Prostate gland (tissue), 2 donors: Measurements from ENCODE around the gene NF2. TPM values are rescaled to one million over a fixed set of nuclear protein-coding genes. Genes with fewer than 3 reads are reported as not detected.

Experiments used
- DNase-seq: peaks from one replicate; pipeline ENCODE4 v3.0.0-alpha.2; 2019; ENCODE audit warnings: low spot score
- H3K27ac ChIP-seq, 2 donors: fragments of 200-600 bp; sonication (generic); 2 replicates each; pipeline ENCODE4 v1.5.1; 2017 to 2019
- H3K27me3 ChIP-seq: fragments of 200-600 bp; sonication (generic); replicated peaks from 2 replicates; pipeline ENCODE4 v1.5.1; 2019; ENCODE audit not compliant: insufficient read depth
- H3K36me3 ChIP-seq, 2 donors: fragments of 200-600 bp; sonication (generic); 1 replicate in 1 of 2; 2 replicates in 1 of 2; pipeline versions ENCODE4 v1.5.1 to v1.8.1; 2017 to 2019
- H3K4me1 ChIP-seq: fragments of 200-600 bp; sonication (generic); replicated peaks from 2 replicates; pipeline ENCODE4 v1.5.1; 2019
- H3K4me3 ChIP-seq, 2 donors: fragments of 200-600 bp; sonication (generic); 2 replicates each; pipeline ENCODE4 v1.5.1; 2017 to 2019
- H3K9me3 ChIP-seq: fragments of 200-600 bp; sonication (generic); 2 replicates; pipeline ENCODE4 v1.5.1; 2017
- CTCF ChIP-seq, 4 experiments: fragments of 200-600 bp in 2 of 4; fragments of 450-650 bp in 2 of 4; sonication (generic) in 2 of 4; IDR thresholded peaks; 1 replicate in 3 of 4; 2 replicates in 1 of 4; pipeline ENCODE4 v1.5.1; 2016 to 2019; ENCODE audit warnings: antibody characterized with exemption in 4 of 4, mild to moderate bottlenecking in 2 of 4, moderate library complexity in 2 of 4
- POLR2A ChIP-seq: fragments of 450-650 bp; IDR thresholded peaks from one replicate; pipeline ENCODE4 v1.6.1; 2016; ENCODE audit warnings: antibody characterized with exemption, mild to moderate bottlenecking
- POLR2AphosphoS5 ChIP-seq: sonication (generic); formaldehyde crosslinking; IDR thresholded peaks from one replicate; pipeline ENCODE4 v1.6.1; 2017; ENCODE audit warnings: antibody characterized with exemption
- WGBS: methylation state at CpG from one replicate; pipeline ENCODE4 v1.1.5; 2018; 5-methylcytosine and 5-hydroxymethylcytosine counted together
- intact Hi-C: fragments of 100-400 bp; cut with DNase I; formaldehyde crosslinking; loops from one replicate; pipeline ENCODE4 v1.14.2; 2022
- total RNA-seq, 2 donors: library from RNA; depleted of rRNA; stranded (reverse); fragments of >200 nt; gene quantifications; one replicate each; pipeline ENCODE4 v1.1.0, GENCODE V29; 2016

The NF2 gene
- total RNA-seq, 2 donors from 2014 or later: 32.3 to 34.7 TPM

- Histone ChIP-seq H3K4me1 (no peaks in the 10 kb centered on the region), H3K9me3 (no peaks in the 10 kb centered on the region), H3K27ac (no peak overlapping the region), H3K36me3 (no peaks in the 10 kb centered on the region), H3K27me3 (no peaks in the 10 kb centered on the region), H3K4me3 (no peak overlapping the region)
- WGBS: 81% methylated on average over 6 of the region's 6 CpGs
- TF ChIP-seq POLR2AphosphoS5 (no peak), POLR2A (no peak), CTCF (IDR thresholded peaks at IDR 0.05) (no peak)
- intact Hi-C loops: no loop called here
- DNase-seq: no peak
Observed at GRCh38 chr22:29732883-29733282, 129.4 kb downstream of the NF2 start.

- no peaks in the 10 kb centered on the region for H3K36me3 ChIP-seq
- intact Hi-C loops: no loop called here
- 36% methylated on average over 19 of the region's 19 CpGs for WGBS
- no peaks in the 10 kb centered on the region for H3K27me3 ChIP-seq
- no peak overlapping the region for H3K4me3 ChIP-seq
- DNase-seq: peak; percentile 47
- H3K27ac ChIP-seq: no peak overlapping the region
- H3K9me3 ChIP-seq: no peaks in the 10 kb centered on the region
- H3K4me1 ChIP-seq: no peaks in the 10 kb centered on the region
- TF ChIP-seq POLR2A: no peak
- peak; percentile 3 for TF ChIP-seq POLR2AphosphoS5
Observed at GRCh38 chr22:29733362-29734201, 130.1 kb downstream of the NF2 start.

GRCh38 chr22:29734406-29734805 is 131.0 kb downstream of the NF2 start:
- no peak for TF ChIP-seq POLR2AphosphoS5
- no peak for TF ChIP-seq CTCF (IDR thresholded peaks at IDR 0.05)
- TF ChIP-seq POLR2A: no peak
- H3K27me3 ChIP-seq: no peaks in the 10 kb centered on the region
- DNase-seq: no peak
- no peak overlapping the region for H3K27ac ChIP-seq
- intact Hi-C loops: no loop called here
- no peaks in the 10 kb centered on the region for H3K9me3 ChIP-seq
- no peaks in the 10 kb centered on the region for H3K36me3 ChIP-seq
- no peak overlapping the region for H3K4me3 ChIP-seq
- H3K4me1 ChIP-seq: no peaks in the 10 kb centered on the region
- WGBS: 81% methylated on average over 8 of the region's 8 CpGs

GRCh38 chr22:29734838-29735237 is 131.4 kb downstream of the NF2 start:
- Histone ChIP-seq H3K27me3 (no peaks in the 10 kb centered on the region), H3K27ac (no peak overlapping the region), H3K4me3 (no peak overlapping the region), H3K9me3 (no peaks in the 10 kb centered on the region), H3K36me3 (no peaks in the 10 kb centered on the region), H3K4me1 (no peaks in the 10 kb centered on the region)
- WGBS: 81% methylated on average over 9 of the region's 9 CpGs
- TF ChIP-seq CTCF (IDR thresholded peaks at IDR 0.05) (no peak), POLR2A (no peak), POLR2AphosphoS5 (no peak)
- intact Hi-C loops: loop anchor here (1.0 kb wide), 1 partner anchor 16 kb away; no protein-coding TSS in a partner anchor
- DNase-seq: no peak

- TF ChIP-seq POLR2AphosphoS5: no peak
- TF ChIP-seq POLR2A: no peak
- TF ChIP-seq CTCF (IDR thresholded peaks at IDR 0.05): no peak
- no peak for DNase-seq
- H3K27me3 ChIP-seq: no peaks in the 10 kb centered on the region
- no peaks in the 10 kb centered on the region for H3K9me3 ChIP-seq
- H3K4me3 ChIP-seq: no peak overlapping the region
- WGBS: no CpG with 5 or more reads among the region's 1 CpG
- H3K27ac ChIP-seq: no peak overlapping the region
- intact Hi-C loops: loop anchor here (1.0 kb wide), 1 partner anchor 16 kb away; no protein-coding TSS in a partner anchor
- no peaks in the 10 kb centered on the region for H3K4me1 ChIP-seq
- no peaks in the 10 kb centered on the region for H3K36me3 ChIP-seq
Observed at GRCh38 chr22:29735416-29735815, 132.0 kb downstream of the NF2 start.
